H1 (cell line): Measurements from ENCODE around the gene MCAT. TPM values are rescaled to one million over a fixed set of nuclear protein-coding genes. Genes with fewer than 3 reads are reported as not detected.

ENCODE experiments used
- CHD2 ChIP-seq: IDR thresholded peaks from 2 replicates; pipeline ENCODE4 v1.6.1; 2012; ENCODE audit warnings: low read length, improper control_type of control experiment
- MAFK ChIP-seq: IDR thresholded peaks from 2 replicates; pipeline ENCODE4 v1.6.1; 2012; ENCODE audit warnings: low read depth, mild to moderate bottlenecking, improper control_type of control experiment, low read length
- SAP30 ChIP-seq: fragments of 300-600 bp; sonication (generic); IDR thresholded peaks from 2 replicates; pipeline ENCODE4 v1.7.1; 2012; ENCODE audit warnings: low read length, moderate library complexity, mild to moderate bottlenecking, inconsistent platforms; ENCODE audit not compliant: insufficient read depth, insufficient replicate concordance
- polyA plus RNA-seq, 7 experiments: library from polyadenylated mRNA; depleted of rRNA in 3 of 7; stranded (reverse) in 5 of 7; unstranded in 2 of 7; fragments of >200 nt in 5 of 7; fragments of 200-250 nt in 2 of 7; gene quantifications; 1 replicate in 5 of 7; 2 replicates in 1 of 7; 4 replicates in 1 of 7; pipeline versions ENCODE4 v1.2.1 to v1.2.3, GENCODE V29; 2011 to 2013; ENCODE audit warnings: missing spikeins in 2 of 7, mixed read lengths in 2 of 7
- total RNA-seq: library from RNA; stranded (reverse); fragmentation: NEBNext Ultra II Directional; extraction: Animal tissue kit (Norgen Biotek cat#: 25700); gene quantifications from 2 replicates; pipeline ENCODE4 v1.2.1, GENCODE V29; 2021

MCAT gene
- total and polyA plus RNA-seq, 2 of the 8 experiments (the other 6 are each of a cell fraction or from before 2014, with no cell fraction given), result 15.8 to 17.4 TPM

DNA sequence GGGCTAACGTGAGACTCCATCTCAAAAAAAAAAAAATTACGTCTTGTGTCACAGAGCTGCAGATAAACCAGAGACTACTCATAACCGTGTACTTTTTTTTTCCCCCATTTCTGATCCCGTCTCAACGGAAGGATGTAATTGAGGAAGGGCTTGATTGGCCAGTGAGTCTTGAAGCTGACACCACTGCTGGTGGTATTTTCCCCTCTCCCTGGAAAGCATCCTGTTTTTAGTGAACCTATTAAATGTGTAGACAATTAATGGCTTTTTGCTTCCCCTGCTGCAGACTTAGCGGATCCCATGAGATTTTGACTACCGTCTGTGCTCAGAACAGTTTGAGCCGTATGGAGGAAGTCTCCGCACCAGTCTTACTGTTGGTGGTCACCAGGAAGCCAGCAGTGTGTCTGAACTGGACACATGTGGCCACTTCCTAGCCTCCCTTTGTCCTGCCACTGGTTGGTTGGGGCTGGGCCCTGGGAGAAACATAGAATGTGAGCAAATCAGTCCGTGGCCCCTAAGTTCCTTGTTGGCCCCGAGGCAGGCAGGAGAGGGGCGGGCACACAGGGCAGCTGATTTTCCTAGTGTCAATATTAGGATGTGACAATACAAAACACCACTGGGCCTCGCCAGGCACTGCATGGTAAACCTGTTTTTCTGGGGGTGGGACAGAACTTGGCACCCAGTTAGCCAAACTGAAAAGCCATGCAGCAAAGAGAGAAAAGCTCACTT is 29.5 kb downstream of the MCAT start (continued):
- TF ChIP-seq MAFK (no peak), SAP30 (no peak), CHD2 (no peak)
